ENCODE measurements around the gene LANCL1. TPM values are rescaled to one million over a fixed set of nuclear protein-coding genes. Genes with fewer than 3 reads are reported as not detected.

Gene LANCL1
- total RNA-seq, 3 donors from 2014 or later = 20.8 to 45.5 (median 28.0) TPM

DNA sequence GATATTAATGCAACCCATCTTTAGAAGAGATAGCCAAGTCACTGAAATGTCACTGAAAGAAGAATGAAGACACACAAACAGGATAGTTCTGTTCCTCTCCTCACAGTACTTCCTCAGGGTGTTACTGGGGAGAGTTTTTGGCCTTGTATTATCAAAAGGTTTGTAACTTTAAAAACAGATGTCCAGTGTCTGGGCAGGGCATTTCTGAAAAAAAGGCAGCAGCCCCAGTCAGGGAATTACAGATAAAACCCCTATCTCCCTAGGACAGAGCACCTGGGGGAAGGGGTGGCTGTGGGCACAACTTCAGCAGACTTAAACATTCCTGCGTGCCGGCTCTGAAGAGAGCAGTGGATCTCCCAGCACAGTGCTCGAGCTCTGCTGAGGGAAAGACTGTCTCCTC, 30.8 kb downstream of the LANCL1 start:
- H3K4me1 ChIP-seq (ENCODE audit: low read depth) = no peaks in the 10 kb centered on the region
- H3K9me3 ChIP-seq = peaks cover 4% of the 10 kb centered on the region
- ATAC-seq (no peak), DNase-seq (no peak)
- intact Hi-C loops (cut with DNase I, micrococcal nuclease) = no loop called here
- TF ChIP-seq CTCF (IDR thresholded peaks at IDR 0.05) = no peak
- no peak overlapping the region for H3K4me3 ChIP-seq
- H3K36me3 ChIP-seq (ENCODE audit: low read depth) = no peaks in the 10 kb centered on the region

DNA sequence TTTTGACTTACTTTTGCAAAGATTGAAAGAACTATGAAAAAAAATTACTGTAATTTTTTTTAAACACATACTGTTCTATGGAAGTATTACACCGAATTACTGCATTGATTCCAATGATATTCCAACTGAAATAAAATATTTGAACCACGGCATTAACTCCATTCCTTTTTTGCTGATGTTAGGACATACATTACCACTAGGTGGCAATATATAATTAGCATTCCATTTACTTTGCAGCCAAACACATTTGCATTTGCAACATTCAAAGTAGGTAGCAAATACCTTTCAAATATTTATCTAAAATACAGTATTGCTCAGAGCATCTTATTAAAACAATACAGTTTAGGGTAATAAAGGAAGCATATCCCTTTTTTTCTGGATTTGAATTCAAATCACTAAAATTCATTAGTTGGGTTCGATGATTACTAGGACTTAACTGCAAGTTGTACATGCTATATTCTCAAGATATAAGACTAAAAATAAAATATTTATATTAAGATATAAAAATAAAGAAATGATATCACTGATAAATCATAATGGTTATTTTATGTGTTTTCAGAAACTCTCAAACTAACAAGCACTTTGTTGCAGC, 31.3 kb downstream of the LANCL1 start:
- DNase-seq (no peak), ATAC-seq (no peak)
- no peaks in the 10 kb centered on the region for H3K36me3 ChIP-seq (ENCODE audit: low read depth)
- H3K4me3 ChIP-seq = no peak overlapping the region
- peak; percentile 47 for TF ChIP-seq CTCF (IDR thresholded peaks at IDR 0.05)
- H3K9me3 ChIP-seq = peaks cover 4% of the 10 kb centered on the region
- no peaks in the 10 kb centered on the region for H3K4me1 ChIP-seq (ENCODE audit: low read depth)
- intact Hi-C loops (cut with DNase I, micrococcal nuclease) = no loop called here

DNA sequence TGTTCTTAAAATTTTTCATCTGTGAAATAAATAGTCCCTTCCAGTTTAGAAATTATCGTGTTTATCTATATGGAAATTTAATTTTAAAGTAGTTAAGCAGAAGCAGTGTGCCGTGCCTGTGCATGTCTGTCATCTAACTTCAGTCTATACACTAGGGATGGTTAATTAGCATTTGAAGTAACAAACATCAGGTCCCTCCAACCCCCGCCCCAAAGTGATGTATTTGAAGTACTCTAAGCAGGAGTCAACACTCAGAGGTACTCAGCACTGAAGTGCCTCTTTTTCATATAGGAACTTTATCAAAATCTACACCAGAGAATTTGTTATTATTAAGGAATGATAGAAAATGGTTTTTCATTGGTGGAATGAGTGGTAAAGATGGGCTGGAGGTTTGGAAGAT, 33.0 kb downstream of the LANCL1 start:
- no peak for TF ChIP-seq CTCF (IDR thresholded peaks at IDR 0.05)
- no peak for DNase-seq
- Histone ChIP-seq H3K4me1 (ENCODE audit: low read depth) (no peaks in the 10 kb centered on the region), H3K36me3 (ENCODE audit: low read depth) (no peaks in the 10 kb centered on the region), H3K4me3 (no peak overlapping the region), H3K9me3 (peaks cover 4% of the 10 kb centered on the region)
- intact Hi-C loops (cut with DNase I, micrococcal nuclease) = no loop called here
- no peak for ATAC-seq

GRCh38 chr2:210442878-210443277, 33.7 kb downstream of the LANCL1 start:
- no peaks in the 10 kb centered on the region for H3K4me1 ChIP-seq (ENCODE audit: low read depth)
- ATAC-seq (no peak), DNase-seq (no peak)
- no peaks in the 10 kb centered on the region for H3K36me3 ChIP-seq (ENCODE audit: low read depth)
- no peak overlapping the region for H3K4me3 ChIP-seq
- no peak for TF ChIP-seq CTCF (IDR thresholded peaks at IDR 0.05)
- peaks cover 4% of the 10 kb centered on the region for H3K9me3 ChIP-seq
- intact Hi-C loops (cut with DNase I, micrococcal nuclease) = no loop called here

DNA sequence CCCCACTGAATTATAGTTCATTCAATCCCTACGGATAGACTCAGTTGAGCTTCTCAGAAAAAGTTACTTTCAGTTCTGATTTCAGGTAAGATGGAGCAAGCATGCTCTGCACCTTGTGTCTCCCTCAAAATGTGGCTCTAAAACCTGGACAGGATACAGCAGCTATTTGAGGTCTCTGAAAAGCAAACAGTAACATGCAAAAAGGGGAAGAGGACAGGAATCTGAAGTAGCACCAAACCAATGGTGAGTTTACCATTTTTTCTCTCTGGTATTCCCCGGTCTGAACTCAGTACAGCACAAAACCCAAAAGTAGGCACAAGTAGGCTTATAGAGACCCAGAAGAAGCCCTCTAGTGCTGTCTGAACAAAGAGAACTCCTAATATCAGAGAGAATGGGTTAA, 34.1 kb downstream of the LANCL1 start:
- no peaks in the 10 kb centered on the region for H3K4me1 ChIP-seq (ENCODE audit: low read depth)
- no peak overlapping the region for H3K4me3 ChIP-seq
- intact Hi-C loops (cut with DNase I, micrococcal nuclease) = no loop called here
- no peak for TF ChIP-seq CTCF (IDR thresholded peaks at IDR 0.05)
- no peak for DNase-seq
- no peak for ATAC-seq
- peaks cover 4% of the 10 kb centered on the region for H3K9me3 ChIP-seq
- H3K36me3 ChIP-seq (ENCODE audit: low read depth) = no peaks in the 10 kb centered on the region

- Histone ChIP-seq H3K9me3 (no peaks in the 10 kb centered on the region), H3K36me3 (ENCODE audit: low read depth) (no peaks in the 10 kb centered on the region), H3K4me1 (ENCODE audit: low read depth) (no peaks in the 10 kb centered on the region), H3K4me3 (no peak overlapping the region)
- DNase-seq (no peak), ATAC-seq (no peak)
- intact Hi-C loops (cut with DNase I, micrococcal nuclease) = no loop called here
- TF ChIP-seq CTCF (IDR thresholded peaks at IDR 0.05) = no peak
These were observed 36.4 kb downstream of the LANCL1 start for GRCh38 chr2:210440206-210440605.
